Esophagus muscularis mucosa (tissue), 4 donors: ENCODE results near the gene SERF2.

Experiments used
- CTCF ChIP-seq, 3 experiments: fragments of 200-600 bp in 2 of 3; fragments of 450-650 bp in 1 of 3; sonication (generic) in 2 of 3; IDR thresholded peaks; one replicate each; pipeline ENCODE4 v1.5.1; 2017 to 2019; ENCODE audit warnings: antibody characterized with exemption in 3 of 3, mild to moderate bottlenecking in 2 of 3, moderate library complexity in 1 of 3
- EP300 ChIP-seq: sonication (generic); formaldehyde crosslinking; IDR thresholded peaks from one replicate; pipeline ENCODE4 v1.6.1; 2017; ENCODE audit warnings: antibody characterized with exemption
- POLR2A ChIP-seq: fragments of 450-650 bp; IDR thresholded peaks from one replicate; pipeline ENCODE4 v1.6.1; 2017; ENCODE audit warnings: antibody characterized with exemption, moderate library complexity, mild to moderate bottlenecking, low read depth
- POLR2AphosphoS5 ChIP-seq, 2 donors: sonication (generic); formaldehyde crosslinking; IDR thresholded peaks; one replicate each; pipeline ENCODE4 v1.6.1; 2017; ENCODE audit warnings: antibody characterized with exemption in 2 of 2

- TF ChIP-seq CTCF (IDR thresholded peaks at IDR 0.05) (no peak), EP300 (no peak), POLR2AphosphoS5 (IDR thresholded peaks at IDR 0.05) (no peak), POLR2A (no peak)
Measured at GRCh38 chr15:43795997-43796396, 3.9 kb downstream of the SERF2 start.
